Tibial artery (tissue), 4 donors: ENCODE measurements around the gene GALNT7.

Experiments used
- DNase-seq, 2 donors: peaks; one replicate each; pipeline ENCODE4 v3.0.0-alpha.2; 2019
- H3K27ac ChIP-seq, 2 donors: fragments of 200-600 bp; sonication (generic) in 1 of 2; 1 replicate in 1 of 2; 2 replicates in 1 of 2; pipeline ENCODE4 v1.5.1; 2018 to 2019; ENCODE audit warnings: mild to moderate bottlenecking in 1 of 2
- H3K27me3 ChIP-seq, 2 donors: fragments of 200-600 bp; sonication (generic) in 1 of 2; one replicate each; pipeline versions ENCODE4 v1.5.1 to v1.6.0; 2016 to 2019
- H3K36me3 ChIP-seq, 3 donors: fragments of 200-600 bp; sonication (generic) in 2 of 3; one replicate each; pipeline ENCODE4 v1.5.1; 2016 to 2019; ENCODE audit warnings: mild to moderate bottlenecking in 2 of 3
- H3K4me1 ChIP-seq, 4 donors: fragments of 200-600 bp; sonication (generic) in 2 of 4; 1 replicate in 3 of 4; 2 replicates in 1 of 4; pipeline ENCODE4 v1.5.1; 2016 to 2019
- H3K4me3 ChIP-seq, 2 donors: fragments of 200-600 bp; sonication (generic) in 1 of 2; 1 replicate in 1 of 2; 2 replicates in 1 of 2; pipeline ENCODE4 v1.5.1; 2018 to 2019; ENCODE audit warnings: mild to moderate bottlenecking in 2 of 2
- H3K9me3 ChIP-seq, 3 donors: fragments of 200-600 bp; sonication (generic) in 1 of 3; one replicate each; pipeline ENCODE4 v1.5.1; 2016 to 2019
- CTCF ChIP-seq, 2 experiments: fragments of 200-600 bp in 1 of 2; fragments of 450-650 bp in 1 of 2; IDR thresholded peaks; one replicate each; pipeline ENCODE4 v1.5.1; 2017 to 2019; ENCODE audit warnings: antibody characterized with exemption in 2 of 2, mild to moderate bottlenecking in 1 of 2, moderate library complexity in 1 of 2
- intact Hi-C: fragments of 100-400 bp; cut with DNase I; formaldehyde crosslinking; loops from one replicate; pipeline ENCODE4 v1.15.0; 2023; ENCODE audit warnings: low total_unique reads

GALNT7 gene

DNA sequence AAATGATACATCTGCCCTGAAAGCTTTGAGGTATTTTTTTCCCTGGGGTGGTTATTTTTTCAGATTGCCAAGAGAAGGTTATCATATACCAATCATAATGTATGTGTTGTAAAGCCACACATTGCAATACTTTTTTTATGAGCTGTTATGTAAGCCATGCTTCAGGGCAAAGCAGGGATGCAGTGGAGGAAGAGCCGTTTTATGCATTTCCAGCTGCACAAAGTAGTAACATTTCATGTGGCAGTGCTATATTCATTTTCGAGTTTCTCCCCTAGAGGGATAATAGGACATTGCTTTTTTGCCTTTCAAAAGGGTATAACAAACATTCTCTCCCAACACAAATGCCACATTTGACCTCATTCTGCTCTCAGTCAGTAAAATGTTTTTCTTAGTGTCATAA is 68.5 kb downstream of the GALNT7 start:
- Histone ChIP-seq H3K36me3 (no peaks in the 10 kb centered on the region), H3K4me3 (no peak overlapping the region), H3K4me1 (peaks cover 0 to 17% (median 4%) of the 10 kb centered on the region in 4 donors), H3K9me3 (no peaks in the 10 kb centered on the region), H3K27me3 (no peaks in the 10 kb centered on the region), H3K27ac (no peak overlapping the region)
- intact Hi-C loops: no loop called here
- no peak for DNase-seq
- no peak for TF ChIP-seq CTCF (IDR thresholded peaks at IDR 0.05)

DNA sequence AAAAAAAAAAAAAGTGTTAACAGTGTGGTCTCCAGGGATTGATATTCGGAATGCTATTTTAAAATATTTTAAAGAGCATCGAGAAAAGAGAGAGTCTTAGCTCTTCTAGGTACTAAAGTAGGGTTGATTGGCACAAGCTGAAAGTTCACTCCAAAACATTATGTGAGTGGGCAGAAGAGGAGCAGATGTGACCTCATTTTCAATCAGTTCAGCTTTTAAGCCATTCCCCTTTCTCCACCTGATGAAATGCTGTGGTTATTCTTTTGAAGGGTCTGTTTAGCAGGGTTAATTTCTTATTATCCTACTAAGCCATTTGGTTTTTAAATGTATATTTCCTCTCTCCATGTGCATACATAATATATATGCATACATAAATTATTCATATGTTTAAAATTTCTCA is 69.2 kb downstream of the GALNT7 start:
- TF ChIP-seq CTCF (IDR thresholded peaks at IDR 0.05): no peak
- intact Hi-C loops: no loop called here
- Histone ChIP-seq H3K9me3 (no peaks in the 10 kb centered on the region), H3K27ac (no peak overlapping the region), H3K36me3 (no peaks in the 10 kb centered on the region), H3K4me1 (peaks cover 0 to 17% (median 4%) of the 10 kb centered on the region in 4 donors), H3K4me3 (no peak overlapping the region), H3K27me3 (no peaks in the 10 kb centered on the region)
- no peak for DNase-seq

DNA sequence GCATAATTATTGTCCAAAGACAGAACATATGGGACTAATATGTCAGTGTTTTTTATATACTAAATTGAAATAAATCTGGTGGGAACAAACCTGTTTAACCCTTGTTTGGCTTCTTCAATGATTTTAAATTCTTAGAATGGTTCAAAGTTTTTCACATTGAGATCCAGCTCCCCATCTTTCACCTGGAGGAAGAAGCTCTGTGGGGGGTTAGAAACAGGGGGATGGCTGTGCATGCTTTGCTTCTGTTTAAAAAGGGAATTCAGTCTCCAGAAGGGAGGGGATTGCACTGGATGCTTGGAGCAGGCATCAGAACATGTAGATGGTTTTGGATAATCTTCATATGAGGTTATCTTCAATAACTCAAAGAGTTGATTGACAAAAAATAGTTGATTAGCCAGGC is 72.1 kb downstream of the GALNT7 start:
- Histone ChIP-seq H3K36me3 (no peaks in the 10 kb centered on the region), H3K27ac (no peak overlapping the region), H3K4me3 (no peak overlapping the region), H3K4me1 (peaks cover 0 to 17% (median 4%) of the 10 kb centered on the region in 4 donors), H3K9me3 (no peaks in the 10 kb centered on the region), H3K27me3 (no peaks in the 10 kb centered on the region)
- DNase-seq: no peak
- TF ChIP-seq CTCF (IDR thresholded peaks at IDR 0.05): no peak
- intact Hi-C loops: no loop called here

GRCh38 chr4:173242466-173243250 is 74.0 kb downstream of the GALNT7 start:
- DNase-seq: no peak

GRCh38 chr4:173243321-173243720 is 74.7 kb downstream of the GALNT7 start:
- peaks cover 0 to 6% (median 0%) of the 10 kb centered on the region in 3 donors for H3K36me3 ChIP-seq
- no peak overlapping the region for H3K27ac ChIP-seq
- no peaks in the 10 kb centered on the region for H3K9me3 ChIP-seq
- H3K4me3 ChIP-seq: no peak overlapping the region
- TF ChIP-seq CTCF (IDR thresholded peaks at IDR 0.05): no peak
- no peaks in the 10 kb centered on the region for H3K4me1 ChIP-seq
- no peak for DNase-seq
- intact Hi-C loops: no loop called here
- no peaks in the 10 kb centered on the region for H3K27me3 ChIP-seq

More at GRCh38 chr4:173242466-173243250, 74.0 kb downstream of the GALNT7 start:
- Histone ChIP-seq H3K36me3 (no peaks in the 10 kb centered on the region), H3K27me3 (no peaks in the 10 kb centered on the region), H3K27ac (no peak overlapping the region), H3K4me1 (peaks cover 0 to 4% (median 0%) of the 10 kb centered on the region in 4 donors), H3K9me3 (no peaks in the 10 kb centered on the region), H3K4me3 (no peak overlapping the region)
- no peak for TF ChIP-seq CTCF (IDR thresholded peaks at IDR 0.05)
- intact Hi-C loops: no loop called here
